Esophagus squamous epithelium (tissue), 4 donors: ENCODE results near the gene DCUN1D2.

Experiments
- CTCF ChIP-seq, 6 experiments: fragments of 450-650 bp in 4 of 6; fragments of 200-600 bp in 2 of 6; sonication (generic) in 2 of 6; IDR thresholded peaks; one replicate each; pipeline ENCODE4 v1.5.1; 2016 to 2019; ENCODE audit warnings: antibody characterized with exemption in 6 of 6, mild to moderate bottlenecking in 4 of 6, moderate library complexity in 4 of 6
- POLR2A ChIP-seq, 4 donors: fragments of 450-650 bp; IDR thresholded peaks; one replicate each; pipeline ENCODE4 v1.6.1; 2017; ENCODE audit warnings: antibody characterized with exemption in 4 of 4, mild to moderate bottlenecking in 4 of 4, moderate library complexity in 3 of 4

GRCh38 chr13:113472355-113473025 lies 18.0 kb downstream of the DCUN1D2 start:
- TF ChIP-seq CTCF (IDR thresholded peaks at IDR 0.05): peak in 1 of 6 experiments; percentile 5
- no peak for TF ChIP-seq POLR2A (IDR thresholded peaks at IDR 0.05)
